ENCODE data around the gene SH2D5.

Gene SH2D5

DNA sequence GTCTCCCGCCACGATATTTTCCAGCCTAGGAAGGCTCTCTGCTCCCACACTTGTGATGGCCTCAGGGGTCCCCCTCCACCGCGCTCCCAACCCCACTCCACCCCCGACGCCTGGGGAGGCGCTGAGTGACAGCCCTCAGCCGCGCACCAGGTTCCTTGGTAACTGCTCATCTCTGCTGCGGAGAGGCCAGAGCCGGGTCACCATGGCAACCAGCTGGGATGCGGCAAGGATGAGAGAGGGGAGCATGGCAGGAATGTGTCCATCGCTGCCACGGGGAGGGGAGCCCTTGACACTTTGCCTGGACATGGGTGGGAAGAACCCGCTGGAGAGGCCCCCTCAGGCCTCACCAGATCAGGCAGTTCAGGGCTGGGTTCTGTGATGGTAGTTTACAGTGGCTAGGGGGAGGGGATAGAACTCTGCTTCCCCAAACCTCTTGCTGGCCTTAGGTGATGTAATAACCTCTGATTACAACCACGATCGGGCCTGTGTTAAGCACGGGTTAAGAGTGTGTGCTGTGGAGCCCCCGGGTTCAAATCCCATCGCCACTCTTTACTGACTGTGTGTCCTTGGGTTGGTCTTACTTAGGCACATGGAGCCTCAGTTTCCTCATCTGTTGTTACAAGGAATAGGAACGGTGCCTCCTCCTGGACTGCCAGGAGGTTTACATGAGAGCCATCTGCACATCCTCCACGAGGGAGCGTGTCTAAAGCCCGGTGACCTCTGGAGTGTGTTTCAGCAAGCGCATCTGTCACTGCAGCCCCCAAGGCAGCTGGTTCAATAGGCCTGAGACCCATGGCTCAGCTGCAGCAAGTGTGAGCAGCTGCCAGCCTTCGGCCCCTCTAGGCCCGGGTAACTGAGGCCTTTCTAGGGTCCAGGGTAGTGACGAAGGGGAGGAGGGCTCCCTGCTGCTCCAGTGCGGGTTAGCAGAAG lies 21.0 kb downstream of the SH2D5 start:
- DNase-seq, result no peak

DNA sequence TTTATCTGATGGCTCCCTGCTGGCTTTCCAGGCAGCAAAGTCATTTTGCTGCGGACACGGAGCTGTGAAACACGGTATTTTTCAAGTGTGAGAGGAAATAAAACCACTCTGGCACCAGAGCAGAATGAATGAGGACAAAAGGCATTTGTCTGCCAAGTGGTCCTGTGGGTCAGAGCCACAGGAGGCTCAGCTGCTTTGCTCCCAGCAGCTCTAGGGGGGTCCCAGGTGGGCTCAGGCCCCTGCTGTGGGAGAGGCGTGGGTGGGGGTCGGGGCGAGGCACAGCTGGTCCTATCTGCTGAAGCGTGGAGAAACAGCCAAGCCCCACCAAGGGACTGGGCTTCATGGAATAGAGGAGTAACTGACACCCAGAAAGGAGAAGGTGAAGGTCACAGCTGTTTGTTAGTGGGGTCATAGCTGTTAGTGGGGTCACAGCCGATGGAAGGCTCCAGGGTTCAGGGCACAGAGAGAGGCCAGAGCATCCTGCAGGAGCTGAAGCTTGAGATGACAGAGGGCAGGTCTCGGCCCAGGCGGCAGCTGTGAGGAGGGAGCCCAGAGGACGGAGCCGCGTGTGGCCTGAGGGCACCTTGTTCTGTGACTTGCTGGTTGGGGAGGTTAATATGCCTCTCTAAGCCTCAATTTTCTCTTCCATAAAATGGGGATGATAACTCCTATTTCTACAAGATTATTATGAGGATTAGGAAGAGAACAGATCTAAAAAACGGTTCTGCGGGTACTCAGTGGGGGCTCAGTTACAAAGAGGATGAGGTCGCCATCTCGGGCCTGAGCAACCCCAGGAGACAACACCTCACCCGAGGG lies 21.8 kb downstream of the SH2D5 start:
- DNase-seq, result no peak

DNA sequence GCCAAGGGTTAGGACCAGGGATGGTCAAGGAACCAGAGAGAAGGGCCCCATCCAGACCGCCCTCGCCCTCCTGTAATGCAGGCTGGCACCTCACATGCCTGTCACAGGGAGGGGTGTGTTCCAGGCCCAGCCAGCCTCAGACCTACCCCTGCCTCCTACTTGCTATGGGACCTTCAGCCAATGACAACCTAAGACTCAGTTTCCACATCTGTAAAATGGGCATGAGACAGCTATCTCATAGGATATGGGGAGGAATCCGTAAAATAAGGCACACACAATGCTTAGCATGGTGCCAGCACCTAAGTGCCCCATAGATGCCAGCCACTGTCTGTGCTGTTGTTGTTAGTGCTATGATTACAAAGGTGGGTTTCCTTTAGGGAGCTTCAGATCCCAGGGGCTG lies 22.6 kb downstream of the SH2D5 start:
- no peak for DNase-seq

DNA sequence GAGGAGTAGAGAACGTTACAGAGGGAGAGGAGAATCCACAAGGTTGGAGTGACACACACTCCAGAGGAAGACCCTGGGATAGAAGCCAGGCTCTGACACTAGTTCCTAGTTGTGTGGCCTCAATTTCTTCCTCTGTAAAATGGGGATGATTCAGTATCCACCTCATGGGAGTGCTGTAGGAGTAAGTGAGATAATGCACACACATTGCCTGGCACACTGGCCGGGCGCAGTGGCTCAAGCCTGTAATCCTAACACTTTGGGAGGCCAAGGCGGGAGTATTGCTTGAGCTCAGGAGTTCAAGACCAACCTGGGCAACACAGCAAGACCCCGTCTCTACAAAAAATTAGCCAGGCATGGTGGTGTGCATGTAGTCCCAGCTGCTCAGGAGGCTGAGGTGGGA lies 23.6 kb downstream of the SH2D5 start:
- no peak for DNase-seq

DNA sequence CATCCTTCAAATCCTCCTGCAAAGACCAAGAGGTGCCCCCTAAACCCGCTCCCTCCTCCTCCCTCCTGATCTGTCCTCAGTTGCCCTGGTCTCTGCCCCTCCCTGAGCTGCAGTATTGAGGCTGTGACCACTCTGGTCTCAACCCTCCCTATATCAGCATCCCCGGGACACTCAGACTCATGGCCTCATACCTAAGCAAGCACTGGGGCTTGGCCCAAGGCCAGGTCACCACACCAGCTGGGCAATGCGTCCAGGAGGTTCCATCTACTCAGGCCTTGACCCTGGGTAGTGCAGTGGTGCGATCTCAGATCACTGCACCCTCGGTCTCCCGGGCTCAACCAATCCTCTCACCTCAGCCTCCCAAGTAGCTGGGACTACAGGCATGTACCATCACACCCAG lies 24.4 kb downstream of the SH2D5 start:
- DNase-seq, result no peak

- no peak for DNase-seq
These were observed 25.7 kb downstream of the SH2D5 start for GRCh38 chr1:20706841-20707240.

DNA sequence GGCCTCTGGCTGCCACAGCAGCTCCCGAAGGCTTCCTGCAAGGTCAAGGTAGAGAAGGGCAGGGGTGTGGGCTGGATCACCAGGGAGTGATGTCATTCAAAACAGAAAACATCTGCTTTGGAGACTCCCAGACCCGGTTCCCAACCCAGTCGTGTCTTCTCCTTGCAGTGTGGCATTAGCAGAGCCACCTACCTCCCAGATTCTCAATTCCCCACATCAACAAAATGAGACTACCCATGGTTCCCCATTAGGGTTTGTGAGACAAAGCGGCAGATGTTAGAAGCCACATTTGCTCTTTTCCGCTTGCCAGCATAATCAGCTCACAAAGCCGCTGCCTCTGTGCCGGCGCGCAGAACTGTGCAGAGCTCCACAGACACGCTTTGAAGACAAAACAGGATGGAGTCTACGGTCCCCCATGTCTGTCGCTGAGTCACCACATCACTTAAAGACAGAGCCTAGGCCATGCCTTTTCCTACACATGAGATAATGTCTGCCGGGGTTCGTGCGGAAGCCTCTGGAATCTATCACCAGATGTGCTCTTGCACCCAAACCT lies 27.2 kb downstream of the SH2D5 start:
- DNase-seq, result no peak

DNA sequence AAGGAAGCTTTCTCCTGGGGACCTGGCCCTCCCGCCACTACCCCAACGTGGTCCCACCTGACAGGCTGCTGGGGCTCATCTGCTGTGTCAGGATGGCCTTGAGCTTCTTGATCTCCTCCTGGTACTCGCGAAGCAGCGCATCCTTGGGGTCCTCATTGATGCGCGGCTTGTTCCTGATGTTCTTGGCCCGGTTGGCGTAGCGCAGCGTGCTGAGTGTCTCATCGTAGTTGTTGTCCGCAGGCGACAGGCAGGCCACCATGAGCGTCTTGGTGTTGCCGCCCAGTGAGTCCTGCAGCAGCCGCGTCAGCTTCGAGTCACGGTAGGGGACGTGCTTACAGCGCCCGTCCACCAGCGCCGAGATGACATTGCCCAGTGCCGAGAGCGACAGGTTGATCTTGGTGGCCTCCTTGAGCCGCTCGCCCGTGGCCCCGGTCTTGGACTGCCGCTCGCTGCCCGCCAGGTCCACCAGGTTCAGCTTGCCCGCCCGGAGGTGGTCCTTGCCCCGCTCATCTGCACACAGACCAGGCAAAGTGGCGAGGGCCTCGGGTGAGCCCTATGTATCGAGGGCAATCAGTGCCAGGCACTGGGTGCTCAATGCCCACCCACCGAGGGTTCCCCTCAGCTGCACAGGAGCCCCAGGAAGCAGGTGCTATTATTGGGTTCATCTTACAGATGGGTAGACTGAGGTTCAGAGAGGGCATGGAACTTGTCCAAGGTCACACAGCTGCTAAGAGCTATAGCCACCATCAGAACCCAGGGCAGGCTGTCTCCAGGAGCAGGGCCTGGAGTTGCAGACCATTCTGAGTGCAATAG lies 27.9 kb downstream of the SH2D5 start:
- DNase-seq, result no peak

- DNase-seq, result no peak
These were observed 29.3 kb downstream of the SH2D5 start for GRCh38 chr1:20703124-20703756.

DNA sequence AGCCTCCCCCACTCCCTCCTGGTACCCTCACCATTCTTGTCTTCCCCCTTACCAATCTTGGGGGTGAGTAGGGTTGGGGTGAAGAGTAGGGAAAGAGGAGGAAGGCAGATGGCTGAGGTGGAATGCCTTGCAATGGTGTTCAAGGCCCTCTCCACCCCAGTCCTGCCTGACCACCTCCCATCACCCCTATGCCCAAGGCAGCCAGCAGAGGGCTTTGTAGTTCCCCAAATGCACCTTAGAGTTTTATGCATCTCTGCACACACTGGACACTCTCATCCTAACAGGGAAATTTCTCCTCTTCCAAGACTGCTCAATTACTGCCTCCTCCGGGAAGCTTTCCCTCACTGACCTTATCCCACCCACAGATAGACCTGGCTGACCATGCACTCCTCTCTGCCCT lies 30.1 kb downstream of the SH2D5 start:
- no peak for DNase-seq

DNA sequence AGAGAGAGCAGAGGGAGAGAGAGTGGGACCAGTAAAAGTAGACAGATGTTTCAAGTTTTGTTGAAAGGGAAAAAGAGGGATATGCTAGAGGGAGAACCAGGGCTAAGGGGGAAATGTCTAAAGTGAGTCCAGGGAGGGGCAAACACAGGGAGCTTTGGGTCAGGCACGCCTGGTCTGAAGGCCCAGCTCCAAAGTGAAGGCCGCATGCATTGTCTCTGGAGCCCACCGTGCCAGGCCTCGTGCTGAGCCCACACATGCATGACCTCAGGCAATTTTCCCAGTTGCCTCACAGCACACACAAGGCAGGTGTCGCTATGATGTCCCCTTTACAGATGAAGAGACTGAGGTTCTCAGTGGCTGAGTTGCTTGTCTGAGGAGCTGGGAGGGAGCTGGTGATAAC lies 30.7 kb downstream of the SH2D5 start:
- no peak for DNase-seq

DNA sequence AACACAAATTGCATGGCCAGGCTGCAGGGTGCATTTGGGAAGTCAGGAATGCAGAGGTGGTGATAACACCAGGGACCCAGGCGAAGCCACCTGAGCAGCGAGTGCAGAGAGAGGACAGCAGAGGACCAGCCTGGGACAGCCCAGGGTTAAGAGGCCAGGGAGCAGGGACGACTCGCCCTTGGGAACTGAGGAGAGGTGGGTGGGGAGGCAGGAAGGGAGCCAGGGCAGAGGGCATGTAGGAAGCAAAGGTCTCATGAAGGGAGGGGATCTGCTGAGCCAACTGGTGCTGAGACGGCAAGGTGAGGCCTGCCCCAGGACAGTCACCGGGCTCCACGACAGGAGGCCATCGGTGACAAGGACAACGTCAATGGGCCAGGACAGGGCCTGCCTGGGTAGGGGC lies 31.1 kb downstream of the SH2D5 start:
- DNase-seq, result no peak

DNA sequence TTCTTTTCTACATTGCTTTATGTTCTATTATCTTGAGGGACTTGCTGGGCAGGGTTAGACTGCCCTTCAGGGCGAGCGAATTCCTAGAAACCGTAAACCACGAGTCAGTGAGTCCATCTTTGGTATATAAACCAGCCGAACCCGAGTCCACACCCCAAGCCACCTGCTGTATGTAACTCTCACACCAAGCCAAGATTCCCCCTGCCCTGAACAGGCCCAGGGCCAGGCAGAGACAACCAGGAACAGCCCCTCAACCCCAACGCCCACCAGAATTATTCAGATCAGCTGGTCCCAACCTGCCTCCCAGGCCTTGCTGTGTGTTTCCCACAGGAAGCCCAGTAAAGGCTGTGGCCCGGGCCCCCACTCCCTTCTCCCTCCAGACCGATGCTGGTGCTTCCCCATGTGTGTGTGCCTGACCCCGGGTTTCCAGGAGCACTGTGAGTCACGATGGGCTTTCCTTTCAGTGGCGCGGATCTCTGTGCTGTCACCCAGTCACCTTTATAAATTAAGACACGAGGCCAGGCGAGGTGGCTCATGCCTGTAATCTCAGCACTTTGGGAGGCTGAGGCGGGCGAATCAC lies 31.8 kb downstream of the SH2D5 start:
- DNase-seq, result no peak

- no peak for DNase-seq
These were observed 32.9 kb downstream of the SH2D5 start for GRCh38 chr1:20699558-20699957.

- DNase-seq, result no peak
These were observed 34.1 kb downstream of the SH2D5 start for GRCh38 chr1:20698195-20698910.

DNA sequence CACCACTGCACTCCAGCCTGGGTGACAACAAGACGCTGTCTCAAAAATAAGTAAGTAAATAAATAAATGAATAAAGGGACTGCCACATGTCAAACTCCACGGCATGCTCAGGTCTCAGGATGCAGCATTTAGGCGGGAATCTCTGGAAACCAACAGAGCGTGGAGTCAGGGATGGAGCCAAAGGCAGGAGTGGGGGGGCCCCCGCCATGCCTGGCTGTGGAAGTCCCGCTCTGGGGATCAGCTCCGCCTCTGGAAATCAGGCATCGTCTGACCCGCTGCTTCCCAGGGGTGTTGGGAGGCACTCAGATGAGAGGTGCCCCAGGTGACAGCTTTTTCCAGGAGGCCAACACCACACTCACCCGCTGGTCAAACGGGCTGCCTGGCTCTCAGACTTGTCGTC lies 34.9 kb downstream of the SH2D5 start:
- DNase-seq, result no peak

- DNase-seq, result peak; percentile 86
These were observed 35.8 kb downstream of the SH2D5 start for GRCh38 chr1:20696397-20697333.

DNA sequence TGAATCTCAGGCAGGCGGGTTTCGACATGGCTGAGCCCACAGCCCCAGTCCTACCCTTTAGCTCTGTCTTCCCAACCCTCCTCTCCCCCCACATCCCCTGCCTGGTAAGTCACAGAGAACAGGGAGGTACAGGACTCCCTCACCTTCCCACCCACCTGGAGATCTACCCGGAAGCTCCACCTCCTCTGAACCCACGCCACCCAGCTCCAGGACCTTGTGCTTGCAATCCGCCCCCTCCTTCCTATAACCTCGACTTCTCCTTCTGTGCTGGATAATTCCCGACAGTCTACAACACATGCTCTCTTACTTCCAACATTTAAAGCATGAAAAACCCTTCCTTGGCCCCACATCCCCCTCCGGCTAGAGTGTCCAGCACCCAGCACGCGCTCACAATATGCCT lies 37.0 kb downstream of the SH2D5 start:
- no peak for DNase-seq

DNA sequence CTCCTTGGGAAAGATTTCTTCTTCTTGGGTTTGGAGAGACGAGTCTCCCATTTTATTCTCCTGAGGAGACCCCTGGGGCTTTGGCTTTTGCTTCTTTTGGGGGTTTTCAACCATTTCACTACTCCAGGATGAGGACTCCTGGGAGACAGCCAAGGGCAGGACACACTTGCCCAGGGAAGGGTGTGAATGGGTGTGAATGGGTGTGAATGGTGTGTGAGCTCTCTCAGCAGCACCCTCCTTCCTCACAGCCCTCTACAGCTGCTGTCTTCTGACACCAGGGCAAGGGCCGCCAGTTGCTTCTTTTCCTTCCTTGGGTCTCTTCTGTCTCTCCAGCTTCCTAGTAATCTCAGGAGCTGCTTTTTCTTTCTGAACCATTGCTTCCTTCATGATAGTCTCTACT lies 38.9 kb downstream of the SH2D5 start:
- DNase-seq, result no peak

DNA sequence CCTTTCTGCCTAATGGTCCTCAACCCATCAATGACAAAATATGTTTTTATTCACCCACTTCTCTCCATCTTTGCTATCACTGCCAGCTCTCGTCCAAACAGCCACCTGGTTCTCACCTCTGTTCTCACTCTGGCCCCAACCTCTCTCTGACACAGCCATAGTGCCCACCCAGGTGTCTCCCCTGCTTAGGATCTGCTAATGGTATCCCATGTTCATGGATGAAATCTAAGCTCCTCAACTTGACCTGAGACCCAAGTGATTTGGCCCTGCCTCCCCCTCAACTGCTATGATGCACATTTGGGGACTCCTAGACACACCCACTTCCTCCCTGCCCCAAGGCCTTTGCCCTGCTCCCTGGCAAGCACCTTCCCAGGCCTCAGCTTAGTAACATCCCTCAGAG lies 40.6 kb downstream of the SH2D5 start:
- DNase-seq, result no peak
